ENCODE measurements around the gene HDAC10. TPM values are rescaled to one million over a fixed set of nuclear protein-coding genes. Genes with fewer than 3 reads are reported as not detected.
A peak's percentile ranks its signal among the peaks of the same experiment; 100 is the strongest.

The HDAC10 gene
- total and polyA plus RNA-seq, 2 donors, result 20.0 to 32.4 TPM

- Histone ChIP-seq H3K36me3 (ENCODE audit: insufficient read depth) (no peaks in the 10 kb centered on the region), H3K4me3 (ENCODE audit: low read depth, low read length) (peak overlapping the region; percentile 57), H3K4me1 (ENCODE audit: insufficient read depth) (peaks cover 3% of the 10 kb centered on the region), H3K27ac (ENCODE audit: low read depth) (no peak overlapping the region)
- WGBS, result 28% methylated on average over 11 of the region's 11 CpGs
- no peak for DNase-seq (ENCODE audit: extremely low spot score)
Measured at GRCh38 chr22:50260434-50260800, 9.4 kb upstream of the HDAC10 start.

- H3K36me3 ChIP-seq (ENCODE audit: insufficient read depth), result no peaks in the 10 kb centered on the region
- no peak for DNase-seq (ENCODE audit: extremely low spot score)
- H3K27ac ChIP-seq (ENCODE audit: low read depth), result no peak overlapping the region
- H3K4me3 ChIP-seq (ENCODE audit: low read depth, low read length), result no peak overlapping the region
- H3K4me1 ChIP-seq (ENCODE audit: insufficient read depth), result peaks cover 3% of the 10 kb centered on the region
- WGBS, result 92% methylated on average over 15 of the region's 15 CpGs
Measured at GRCh38 chr22:50259302-50259701, 8.2 kb upstream of the HDAC10 start.

- Histone ChIP-seq H3K36me3 (ENCODE audit: insufficient read depth) (no peaks in the 10 kb centered on the region), H3K4me3 (ENCODE audit: low read depth, low read length) (no peak overlapping the region), H3K4me1 (ENCODE audit: insufficient read depth) (peaks cover 3% of the 10 kb centered on the region), H3K27ac (ENCODE audit: low read depth) (no peak overlapping the region)
- 77% methylated on average over 24 of the region's 24 CpGs for WGBS
- no peak for DNase-seq (ENCODE audit: extremely low spot score)
Measured at GRCh38 chr22:50258361-50259292, 7.6 kb upstream of the HDAC10 start.

GRCh38 chr22:50257451-50258360, 6.6 kb upstream of the HDAC10 start:
- WGBS, result 78% methylated on average over 31 of the region's 31 CpGs
- Histone ChIP-seq H3K36me3 (ENCODE audit: insufficient read depth) (no peaks in the 10 kb centered on the region), H3K27ac (ENCODE audit: low read depth) (no peak overlapping the region), H3K4me1 (ENCODE audit: insufficient read depth) (peaks cover 3% of the 10 kb centered on the region), H3K4me3 (ENCODE audit: low read depth, low read length) (no peak overlapping the region)
- no peak for DNase-seq (ENCODE audit: extremely low spot score)

GRCh38 chr22:50257041-50257440, 6.0 kb upstream of the HDAC10 start:
- H3K27ac ChIP-seq (ENCODE audit: low read depth), result no peak overlapping the region
- WGBS, result 85% methylated on average over 16 of the region's 16 CpGs
- peaks cover 3% of the 10 kb centered on the region for H3K4me1 ChIP-seq (ENCODE audit: insufficient read depth)
- H3K36me3 ChIP-seq (ENCODE audit: insufficient read depth), result no peaks in the 10 kb centered on the region
- no peak for DNase-seq (ENCODE audit: extremely low spot score)
- H3K4me3 ChIP-seq (ENCODE audit: low read depth, low read length), result no peak overlapping the region

GRCh38 chr22:50256258-50256862, 5.3 kb upstream of the HDAC10 start:
- 87% methylated on average over 12 of the region's 12 CpGs for WGBS
- DNase-seq (ENCODE audit: extremely low spot score), result no peak
- Histone ChIP-seq H3K27ac (ENCODE audit: low read depth) (no peak overlapping the region), H3K4me3 (ENCODE audit: low read depth, low read length) (no peak overlapping the region), H3K4me1 (ENCODE audit: insufficient read depth) (peaks cover 3% of the 10 kb centered on the region), H3K36me3 (ENCODE audit: insufficient read depth) (no peaks in the 10 kb centered on the region)

- no peaks in the 10 kb centered on the region for H3K36me3 ChIP-seq (ENCODE audit: insufficient read depth)
- no peak for DNase-seq (ENCODE audit: extremely low spot score)
- H3K4me1 ChIP-seq (ENCODE audit: insufficient read depth), result peaks cover 2% of the 10 kb centered on the region
- no peak overlapping the region for H3K27ac ChIP-seq (ENCODE audit: low read depth)
- 91% methylated on average over 17 of the region's 17 CpGs for WGBS
- no peak overlapping the region for H3K4me3 ChIP-seq (ENCODE audit: low read depth, low read length)
Measured at GRCh38 chr22:50255607-50256006, 4.5 kb upstream of the HDAC10 start.

- no peak overlapping the region for H3K4me3 ChIP-seq (ENCODE audit: low read depth, low read length)
- H3K36me3 ChIP-seq (ENCODE audit: insufficient read depth), result no peaks in the 10 kb centered on the region
- no peak overlapping the region for H3K27ac ChIP-seq (ENCODE audit: low read depth)
- no peak for DNase-seq (ENCODE audit: extremely low spot score)
- no peaks in the 10 kb centered on the region for H3K4me1 ChIP-seq (ENCODE audit: insufficient read depth)
- WGBS, result 87% methylated on average over 19 of the region's 19 CpGs
Measured at GRCh38 chr22:50255099-50255498, 4.0 kb upstream of the HDAC10 start.

GRCh38 chr22:50253941-50254340, 2.9 kb upstream of the HDAC10 start:
- H3K4me1 ChIP-seq (ENCODE audit: insufficient read depth), result no peaks in the 10 kb centered on the region
- WGBS, result 76% methylated on average over 8 of the region's 8 CpGs

GRCh38 chr22:50253046-50253915, 2.2 kb upstream of the HDAC10 start:
- Histone ChIP-seq H3K4me3 (ENCODE audit: low read depth, low read length) (no peak overlapping the region), H3K4me1 (ENCODE audit: insufficient read depth) (no peaks in the 10 kb centered on the region), H3K27ac (ENCODE audit: low read depth) (no peak overlapping the region), H3K36me3 (ENCODE audit: insufficient read depth) (no peaks in the 10 kb centered on the region)
- no peak for DNase-seq (ENCODE audit: extremely low spot score)
- 82% methylated on average over 22 of the region's 22 CpGs for WGBS

More at GRCh38 chr22:50253941-50254340, 2.9 kb upstream of the HDAC10 start:
- Histone ChIP-seq H3K27ac (ENCODE audit: low read depth) (no peak overlapping the region), H3K4me3 (ENCODE audit: low read depth, low read length) (no peak overlapping the region), H3K36me3 (ENCODE audit: insufficient read depth) (no peaks in the 10 kb centered on the region)
- no peak for DNase-seq (ENCODE audit: extremely low spot score)

- WGBS, result 53% methylated on average over 25 of the region's 25 CpGs
- H3K36me3 ChIP-seq (ENCODE audit: insufficient read depth), result no peaks in the 10 kb centered on the region
- no peak overlapping the region for H3K27ac ChIP-seq (ENCODE audit: low read depth)
- H3K4me3 ChIP-seq (ENCODE audit: low read depth, low read length), result no peak overlapping the region
- H3K4me1 ChIP-seq (ENCODE audit: insufficient read depth), result no peaks in the 10 kb centered on the region
- DNase-seq (ENCODE audit: extremely low spot score), result no peak
Measured at GRCh38 chr22:50252082-50253045, 1.3 kb upstream of the HDAC10 start.

Data from urinary bladder (tissue), 4 donors.